Ishikawa (cell line): Measurements from ENCODE around the gene MSH6.

ENCODE experiments used
- CEBPB ChIP-seq: IDR thresholded peaks from 2 replicates; pipeline ENCODE4 v1.6.1; 2012
- CREB1 ChIP-seq: IDR thresholded peaks from 2 replicates; pipeline ENCODE4 v1.6.1; 2012; ENCODE audit warnings: low read depth
- EGR1 ChIP-seq: IDR thresholded peaks from 2 replicates; pipeline ENCODE4 v1.6.1; 2012
- EP300 ChIP-seq: IDR thresholded peaks from 2 replicates; pipeline ENCODE4 v1.6.1; 2012; ENCODE audit warnings: borderline replicate concordance
- NFIC ChIP-seq: IDR thresholded peaks from 2 replicates; pipeline ENCODE4 v1.6.1; 2012
- RAD21 ChIP-seq: IDR thresholded peaks from 2 replicates; pipeline ENCODE4 v1.6.1; 2012; ENCODE audit warnings: low read depth
- REST ChIP-seq: IDR thresholded peaks from 2 replicates; pipeline ENCODE4 v1.6.1; 2012; ENCODE audit warnings: low read depth, mild to moderate bottlenecking
- TAF1 ChIP-seq: IDR thresholded peaks from 2 replicates; pipeline ENCODE4 v1.6.1; 2012; ENCODE audit warnings: low read depth, mild to moderate bottlenecking
- TCF12 ChIP-seq: IDR thresholded peaks from 2 replicates; pipeline ENCODE4 v1.6.1; 2012; ENCODE audit warnings: low read depth
- YY1 ChIP-seq: IDR thresholded peaks from 2 replicates; pipeline ENCODE4 v1.6.1; 2012; ENCODE audit warnings: low read depth
- ZBTB7A ChIP-seq: IDR thresholded peaks from 2 replicates; pipeline ENCODE4 v1.6.1; 2012; ENCODE audit warnings: low read depth
- TF ChIP-seq, protein P1 (sequence below): IDR thresholded peaks from 2 replicates; pipeline ENCODE4 v1.6.1; 2012
- TF ChIP-seq, protein P2 (sequence below): IDR thresholded peaks from 2 replicates; pipeline ENCODE4 v1.6.1; 2012

- TF ChIP-seq YY1 (no peak), ZBTB7A (no peak), CEBPB (peak; percentile 11; the same call in 1 of the 2 replicates), EGR1 (no peak), TAF1 (no peak), REST (no peak), CREB1 (no peak), EP300 (no peak), TCF12 (no peak), RAD21 (no peak), NFIC (no peak)
- TF ChIP-seq, protein P1, sequence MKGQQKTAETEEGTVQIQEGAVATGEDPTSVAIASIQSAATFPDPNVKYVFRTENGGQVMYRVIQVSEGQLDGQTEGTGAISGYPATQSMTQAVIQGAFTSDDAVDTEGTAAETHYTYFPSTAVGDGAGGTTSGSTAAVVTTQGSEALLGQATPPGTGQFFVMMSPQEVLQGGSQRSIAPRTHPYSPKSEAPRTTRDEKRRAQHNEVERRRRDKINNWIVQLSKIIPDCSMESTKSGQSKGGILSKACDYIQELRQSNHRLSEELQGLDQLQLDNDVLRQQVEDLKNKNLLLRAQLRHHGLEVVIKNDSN: no peak
- TF ChIP-seq, protein P2, sequence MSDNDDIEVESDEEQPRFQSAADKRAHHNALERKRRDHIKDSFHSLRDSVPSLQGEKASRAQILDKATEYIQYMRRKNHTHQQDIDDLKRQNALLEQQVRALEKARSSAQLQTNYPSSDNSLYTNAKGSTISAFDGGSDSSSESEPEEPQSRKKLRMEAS: no peak
These were observed 45.6 kb upstream of the MSH6 start for GRCh38 chr2:47737191-47737975.
